H1 (cell line): ENCODE measurements around the gene ANK2. TPM values are rescaled to one million over a fixed set of nuclear protein-coding genes. Genes with fewer than 3 reads are reported as not detected.

Source experiments
- CTCF ChIA-PET: fragments of 300-600 bp; sonication (Branson Sonifier 250); formaldehyde crosslinking; loops from one replicate; lab custom pipeline; 2021; ENCODE audit not compliant: partially characterized antibody; lab: Charles Lee
- POLR2A ChIA-PET: fragments of 300-600 bp; sonication (Branson Sonifier 250); formaldehyde crosslinking; loops from one replicate; lab custom pipeline; 2021; ENCODE audit warnings: inconsistent platforms; ENCODE audit not compliant: partially characterized antibody; lab: Charles Lee
- DNase-seq, 2 experiments: peaks; one replicate each; pipeline versions ENCODE4 v3.0.0 to v3.0.0-alpha.2; 2010 to 2022; ENCODE audit warnings: low spot score in 2 of 2, low read depth in 1 of 2, mixed read lengths in 1 of 2
- FAIRE-seq: peaks from 2 replicates; lab custom pipeline; 2011; peaks lifted over from hg19 to GRCh38; lab: Jason Lieb, UNC
- H2AFZ ChIP-seq: 2 replicates; pipeline ENCODE4 v1.8.1; 2012; ENCODE audit warnings: low read length, inconsistent platforms
- H2AK5ac ChIP-seq: 2 replicates; pipeline ENCODE4 v1.6.1; 2013; ENCODE audit warnings: low read depth, low read length
- H2BK120ac ChIP-seq: replicated peaks from 2 replicates; pipeline ENCODE3; 2013; ENCODE audit warnings: low read depth, low read length, inconsistent platforms
- H2BK12ac ChIP-seq: 2 replicates; pipeline ENCODE4 v1.6.1; 2013; ENCODE audit warnings: low read depth, low read length
- H2BK15ac ChIP-seq: 2 replicates; pipeline ENCODE4 v1.6.1; 2013; ENCODE audit warnings: low read length
- H2BK20ac ChIP-seq: 2 replicates; pipeline ENCODE4 v1.6.1; 2013; ENCODE audit warnings: low read length
- H2BK5ac ChIP-seq: 2 replicates; pipeline ENCODE4 v1.6.1; 2013; ENCODE audit warnings: low read depth, low read length
- H3K14ac ChIP-seq: 2 replicates; pipeline ENCODE4 v1.6.1; 2013; ENCODE audit warnings: inconsistent platforms; ENCODE audit not compliant: insufficient read length
- H3K18ac ChIP-seq: 2 replicates; pipeline ENCODE4 v1.6.1; 2013; ENCODE audit warnings: low read length; ENCODE audit errors: extremely low read depth
- H3K23ac ChIP-seq: 2 replicates; pipeline ENCODE4 v1.6.1; 2013; ENCODE audit warnings: inconsistent platforms; ENCODE audit not compliant: insufficient read length
- H3K23me2 ChIP-seq: 2 replicates; pipeline ENCODE4 v1.6.1; 2013; ENCODE audit warnings: low read depth, low read length
- H3K27ac ChIP-seq: 2 replicates; pipeline ENCODE4 v1.6.1; 2011; ENCODE audit warnings: low read depth, low read length, inconsistent platforms
- H3K27me3 ChIP-seq, 4 experiments: replicated peaks in 1 of 4; 1 replicate in 1 of 4; 2 replicates in 3 of 4; pipeline versions ENCODE4 v1.6.1 to v1.8.1; 2011 to 2013; ENCODE audit warnings: low read length in 3 of 4, mild to moderate bottlenecking in 3 of 4, inconsistent platforms in 2 of 4, mixed read lengths in 2 of 4, moderate library complexity in 1 of 4; ENCODE audit not compliant: control insufficient read depth in 3 of 4, insufficient read depth in 3 of 4; ENCODE audit errors: extremely low read depth in 1 of 4
- H3K36me3 ChIP-seq, 4 experiments: 2 replicates each; pipeline versions ENCODE4 v1.6.1 to v1.8.1; 2011 to 2013; ENCODE audit warnings: mild to moderate bottlenecking in 4 of 4, low read length in 3 of 4, moderate library complexity in 2 of 4, control low read depth in 1 of 4, inconsistent platforms in 1 of 4; ENCODE audit not compliant: insufficient read depth in 4 of 4, control insufficient read depth in 2 of 4
- H3K4ac ChIP-seq: replicated peaks from 2 replicates; pipeline ENCODE3; 2013; ENCODE audit warnings: low read length, low read depth, mixed read lengths, inconsistent platforms; ENCODE audit not compliant: insufficient read length
- H3K4me1 ChIP-seq, 4 experiments: replicated peaks in 1 of 4; 1 replicate in 1 of 4; 2 replicates in 3 of 4; pipeline versions ENCODE4 v1.6.1 to v1.8.1; 2011 to 2013; ENCODE audit warnings: low read length in 3 of 4, inconsistent platforms in 2 of 4, mixed read lengths in 1 of 4; ENCODE audit not compliant: insufficient read depth in 4 of 4, control insufficient read depth in 3 of 4
- H3K4me2 ChIP-seq, 2 experiments: 2 replicates each; pipeline versions ENCODE4 v1.6.1 to v1.8.1; 2011 to 2013; ENCODE audit warnings: low read depth in 2 of 2, low read length in 2 of 2, control low read depth in 1 of 2, inconsistent platforms in 1 of 2, mild to moderate bottlenecking in 1 of 2; ENCODE audit not compliant: insufficient read depth in 1 of 2
- H3K4me3 ChIP-seq, 4 experiments: fragments of 200-600, 300-600 bp in 1 of 4; sonication (generic), shearing (Covaris generic), sonication (Bioruptor Twin) in 1 of 4; 2 replicates each; pipeline versions ENCODE4 v1.5.1 to v1.8.1; 2011 to 2016; ENCODE audit warnings: low read length in 4 of 4, low read depth in 3 of 4, control low read depth in 2 of 4, inconsistent platforms in 2 of 4, mild to moderate bottlenecking in 2 of 4, mixed read lengths in 1 of 4, moderate library complexity in 1 of 4; ENCODE audit not compliant: insufficient read depth in 2 of 4; ENCODE audit errors: extremely low read depth in 1 of 4
- H3K56ac ChIP-seq: replicated peaks from 2 replicates; pipeline ENCODE3; 2013; ENCODE audit warnings: low read depth, mild to moderate bottlenecking, mixed read lengths, low read length, inconsistent platforms; ENCODE audit not compliant: insufficient read length
- H3K79me1 ChIP-seq: 2 replicates; pipeline ENCODE4 v1.6.1; 2013; ENCODE audit warnings: low read depth, low read length, control low read depth
- H3K79me2 ChIP-seq, 2 experiments: 2 replicates each; pipeline versions ENCODE4 v1.6.1 to v1.8.1; 2012 to 2013; ENCODE audit warnings: low read length in 2 of 2, mild to moderate bottlenecking in 2 of 2, inconsistent platforms in 1 of 2; ENCODE audit not compliant: insufficient read depth in 2 of 2, control insufficient read depth in 1 of 2
- H3K9ac ChIP-seq, 4 experiments: replicated peaks in 1 of 4; 1 replicate in 1 of 4; 2 replicates in 3 of 4; pipeline versions ENCODE4 v1.6.1 to v1.8.1; 2011 to 2013; ENCODE audit warnings: low read depth in 3 of 4, low read length in 3 of 4, control low read depth in 2 of 4, mild to moderate bottlenecking in 2 of 4, moderate library complexity in 2 of 4, inconsistent platforms in 1 of 4; ENCODE audit errors: extremely low read depth in 1 of 4
- H3K9me3 ChIP-seq, 2 experiments: 2 replicates each; pipeline versions ENCODE4 v1.6.1 to v1.8.1; 2012 to 2013; ENCODE audit warnings: mild to moderate bottlenecking in 2 of 2, moderate library complexity in 2 of 2, control low read depth in 1 of 2, inconsistent platforms in 1 of 2, low read depth in 1 of 2, low read length in 1 of 2, mixed read lengths in 1 of 2; ENCODE audit not compliant: insufficient read depth in 2 of 2
- H4K20me1 ChIP-seq, 2 experiments: replicated peaks in 1 of 2; 2 replicates each; pipeline versions ENCODE3 to v1.8.1; 2011 to 2013; ENCODE audit warnings: inconsistent platforms in 2 of 2, low read length in 2 of 2, mild to moderate bottlenecking in 1 of 2; ENCODE audit not compliant: insufficient read depth in 2 of 2, control insufficient read depth in 1 of 2
- H4K5ac ChIP-seq: 2 replicates; pipeline ENCODE4 v1.6.1; 2013; ENCODE audit warnings: low read length, low read depth, mixed read lengths, inconsistent platforms; ENCODE audit not compliant: insufficient read length
- H4K8ac ChIP-seq: 2 replicates; pipeline ENCODE4 v1.8.0; 2013; ENCODE audit warnings: mild to moderate bottlenecking, moderate library complexity, low read length, inconsistent platforms; ENCODE audit not compliant: insufficient read depth; ENCODE audit errors: extremely low read depth
- H4K91ac ChIP-seq: replicated peaks from 2 replicates; pipeline ENCODE3; 2013; ENCODE audit warnings: low read length, mixed read lengths, inconsistent platforms; ENCODE audit not compliant: insufficient read length
- BRCA1 ChIP-seq: IDR thresholded peaks from 2 replicates; pipeline ENCODE4 v1.6.1; 2012; ENCODE audit warnings: low read depth, low read length, improper control_type of control experiment
- CHD1 ChIP-seq: IDR thresholded peaks from 2 replicates; pipeline ENCODE4 v1.6.1; 2012; ENCODE audit warnings: low read depth, low read length, improper control_type of control experiment
- CHD2 ChIP-seq: IDR thresholded peaks from 2 replicates; pipeline ENCODE4 v1.6.1; 2012; ENCODE audit warnings: low read length, improper control_type of control experiment
- EP300 ChIP-seq, 2 experiments: IDR thresholded peaks; 1 replicate in 1 of 2; 2 replicates in 1 of 2; pipeline ENCODE4 v1.6.1; 2011 to 2012; ENCODE audit warnings: low read depth in 2 of 2, low read length in 2 of 2, mild to moderate bottlenecking in 2 of 2, borderline replicate concordance in 1 of 2, inconsistent platforms in 1 of 2, moderate library complexity in 1 of 2
- GTF2F1 ChIP-seq: IDR thresholded peaks from 2 replicates; pipeline ENCODE4 v1.6.1; 2012; ENCODE audit warnings: low read depth, low read length, improper control_type of control experiment, borderline replicate concordance
- NRF1 ChIP-seq: IDR thresholded peaks from 2 replicates; pipeline ENCODE4 v1.6.1; 2011; ENCODE audit warnings: mild to moderate bottlenecking, low read depth, low read length, improper control_type of control experiment
- POLR2A ChIP-seq, 2 experiments: IDR thresholded peaks; 1 replicate in 1 of 2; 2 replicates in 1 of 2; pipeline ENCODE4 v1.6.1; 2011; ENCODE audit warnings: low read depth in 2 of 2, low read length in 2 of 2, mild to moderate bottlenecking in 2 of 2; ENCODE audit errors: control extremely low read depth in 1 of 2
- TAF7 ChIP-seq: optimal IDR thresholded peaks from 2 replicates; pipeline ENCODE3; 2011; ENCODE audit warnings: low read depth, mild to moderate bottlenecking, inconsistent platforms, low read length, moderate library complexity, borderline replicate concordance
- WGBS, 2 experiments: shearing (Covaris generic) in 1 of 2; methylation state at CpG; one replicate each; pipeline versions ENCODE4 v1.1.6 to v1.1.7; 2013 to 2015; ENCODE audit warnings: low lambda C conversion rate in 2 of 2, mixed read lengths in 2 of 2, inconsistent platforms in 1 of 2, low coverage in 1 of 2, missing lambda C conversion rate in 1 of 2; ENCODE audit not compliant: insufficient replicate concordance in 2 of 2, insufficient coverage in 1 of 2, insufficient read length in 1 of 2; ENCODE audit errors: extremely low coverage in 1 of 2, missing lambda C conversion rate in 1 of 2; 5-methylcytosine and 5-hydroxymethylcytosine counted together
- polyA plus RNA-seq, 7 experiments: library from polyadenylated mRNA; depleted of rRNA in 3 of 7; stranded (reverse) in 5 of 7; unstranded in 2 of 7; fragments of >200 nt in 5 of 7; fragments of 200-250 nt in 2 of 7; gene quantifications; 1 replicate in 5 of 7; 2 replicates in 1 of 7; 4 replicates in 1 of 7; pipeline versions ENCODE4 v1.2.1 to v1.2.3, GENCODE V29; 2011 to 2013; ENCODE audit warnings: missing spikeins in 2 of 7, mixed read lengths in 2 of 7
- total RNA-seq: library from RNA; stranded (reverse); fragmentation: NEBNext Ultra II Directional; extraction: Animal tissue kit (Norgen Biotek cat#: 25700); gene quantifications from 2 replicates; pipeline ENCODE4 v1.2.1, GENCODE V29; 2021

Gene ANK2
- total and polyA plus RNA-seq, 2 of the 8 experiments (the other 6 are each of a cell fraction or from before 2014, with no cell fraction given) = 14.2 to 35.1 TPM

- no peaks in the 10 kb centered on the region for H3K9me3 ChIP-seq
- H2BK12ac ChIP-seq = no peak overlapping the region
- no peak overlapping the region for H4K91ac ChIP-seq
- 90% methylated on average over 4 of the region's 4 CpGs; no CpG with 5 or more reads in 1 of the 2 experiments for WGBS, 2 experiments
- H3K4me3 ChIP-seq = no peak overlapping the region
- peaks cover 2 to 47% (median 13%) of the 10 kb centered on the region in 4 experiments for H3K36me3 ChIP-seq
- no peak overlapping the region for H2AFZ ChIP-seq
- DNase-seq = no peak
- H4K8ac ChIP-seq = no peak overlapping the region
- no peaks in the 10 kb centered on the region; a peak in 3 of 7 replicates for H3K4me1 ChIP-seq
- POLR2A ChIA-PET = no interaction called here
- H4K5ac ChIP-seq = no peak overlapping the region
- H3K23ac ChIP-seq = no peak overlapping the region
- no peaks in the 10 kb centered on the region for H3K79me2 ChIP-seq
- H3K27me3 ChIP-seq = no peaks in the 10 kb centered on the region
- no peak overlapping the region for H3K14ac ChIP-seq
- no peak overlapping the region for H2BK5ac ChIP-seq
- no peak overlapping the region for H3K9ac ChIP-seq
- H3K27ac ChIP-seq = no peak overlapping the region
- FAIRE-seq = no peak
- H2AK5ac ChIP-seq = no peak overlapping the region
- H3K4me2 ChIP-seq = no peak overlapping the region
- H2BK120ac ChIP-seq = no peak overlapping the region
- H3K56ac ChIP-seq = no peak overlapping the region
- no peak overlapping the region for H3K4ac ChIP-seq
- no peak for TF ChIP-seq GTF2F1
- TF ChIP-seq POLR2A (IDR thresholded peaks at IDR 0.05; ENCODE audit: control extremely low read depth in 1 of 2, low read depth in 2 of 2, low read length in 2 of 2) = no peak
- no peak for TF ChIP-seq NRF1
- TF ChIP-seq EP300 (IDR thresholded peaks at IDR 0.05; ENCODE audit: borderline replicate concordance in 1 of 2, low read depth in 2 of 2, low read length in 2 of 2) = no peak
- TF ChIP-seq BRCA1 = no peak
- no peak for TF ChIP-seq CHD1
- TF ChIP-seq TAF7 = no peak
- TF ChIP-seq CHD2 = no peak
- no peaks in the 10 kb centered on the region for H3K23me2 ChIP-seq
- no peak overlapping the region for H2BK20ac ChIP-seq
- CTCF ChIA-PET = interaction anchor here (1.0 to 1.3 kb wide), 2 partner anchors 11 to 24 kb away, joined by 3 read pairs; no protein-coding TSS in a partner anchor
- H4K20me1 ChIP-seq = no peaks in the 10 kb centered on the region
- H3K18ac ChIP-seq = no peak overlapping the region
- no peaks in the 10 kb centered on the region for H3K79me1 ChIP-seq
- H2BK15ac ChIP-seq = no peak overlapping the region
These were observed 267.4 kb downstream of the ANK2 start for GRCh38 chr4:113316879-113317278.
